Type B pancreatic cell (in vitro differentiated cells): ENCODE results near the gene ACSL1. TPM values are rescaled to one million over a fixed set of nuclear protein-coding genes. Genes with fewer than 3 reads are reported as not detected.

ENCODE experiments used
- DNase-seq: peaks from one replicate; pipeline ENCODE4 v3.0.0; 2021; ENCODE audit warnings: mixed read lengths; ENCODE audit not compliant: unreplicated experiment; ENCODE audit errors: extremely low spot score
- H3K27ac Mint-ChIP-seq: 2 replicates; pipeline ENCODE4 v1.8.0; 2021; ENCODE audit warnings: mild to moderate bottlenecking, mixed read lengths
- H3K27me3 Mint-ChIP-seq: 2 replicates; pipeline ENCODE4 v1.8.0; 2021; ENCODE audit warnings: mixed read lengths
- H3K36me3 Mint-ChIP-seq: 2 replicates; pipeline ENCODE4 v1.8.0; 2021; ENCODE audit warnings: mixed read lengths
- H3K4me1 Mint-ChIP-seq: one replicate; pipeline ENCODE4 v1.8.0; 2021; ENCODE audit warnings: mixed read lengths; ENCODE audit not compliant: unreplicated experiment
- H3K4me3 Mint-ChIP-seq: 2 replicates; pipeline ENCODE4 v1.8.0; 2021; ENCODE audit warnings: mild to moderate bottlenecking, mixed read lengths
- H3K9me3 Mint-ChIP-seq: 2 replicates; pipeline ENCODE4 v1.8.0; 2021; ENCODE audit warnings: mixed read lengths
- total RNA-seq: library from RNA; stranded (reverse); gene quantifications from 2 replicates; pipeline ENCODE4 v1.2.1, GENCODE V29; 2021; ENCODE audit warnings: low replicate concordance
- TF ChIP-seq, protein P1 (sequence below): fragments of 200-600 bp; sonication (generic); conservative IDR thresholded peaks from 2 replicates; pipeline ENCODE4 v1.5.0; 2021; ENCODE audit warnings: antibody characterized with exemption, mild to moderate bottlenecking

The ACSL1 gene
- total RNA-seq, 1 donor from 2014 or later: 89.0 TPM

- no peak for DNase-seq
- Mint-ChIP-seq H3K27ac (no peak overlapping the region), H3K4me3 (no peak overlapping the region), H3K4me1 (no peaks in the 10 kb centered on the region), H3K9me3 (peaks cover under 1% of the 10 kb centered on the region), H3K36me3 (no peaks in the 10 kb centered on the region), H3K27me3 (peaks cover 8% of the 10 kb centered on the region)
- TF ChIP-seq, protein P1, sequence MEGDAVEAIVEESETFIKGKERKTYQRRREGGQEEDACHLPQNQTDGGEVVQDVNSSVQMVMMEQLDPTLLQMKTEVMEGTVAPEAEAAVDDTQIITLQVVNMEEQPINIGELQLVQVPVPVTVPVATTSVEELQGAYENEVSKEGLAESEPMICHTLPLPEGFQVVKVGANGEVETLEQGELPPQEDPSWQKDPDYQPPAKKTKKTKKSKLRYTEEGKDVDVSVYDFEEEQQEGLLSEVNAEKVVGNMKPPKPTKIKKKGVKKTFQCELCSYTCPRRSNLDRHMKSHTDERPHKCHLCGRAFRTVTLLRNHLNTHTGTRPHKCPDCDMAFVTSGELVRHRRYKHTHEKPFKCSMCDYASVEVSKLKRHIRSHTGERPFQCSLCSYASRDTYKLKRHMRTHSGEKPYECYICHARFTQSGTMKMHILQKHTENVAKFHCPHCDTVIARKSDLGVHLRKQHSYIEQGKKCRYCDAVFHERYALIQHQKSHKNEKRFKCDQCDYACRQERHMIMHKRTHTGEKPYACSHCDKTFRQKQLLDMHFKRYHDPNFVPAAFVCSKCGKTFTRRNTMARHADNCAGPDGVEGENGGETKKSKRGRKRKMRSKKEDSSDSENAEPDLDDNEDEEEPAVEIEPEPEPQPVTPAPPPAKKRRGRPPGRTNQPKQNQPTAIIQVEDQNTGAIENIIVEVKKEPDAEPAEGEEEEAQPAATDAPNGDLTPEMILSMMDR: no peak
These were observed 23.4 kb upstream of the ACSL1 start for GRCh38 chr4:184849185-184849584.

DNA sequence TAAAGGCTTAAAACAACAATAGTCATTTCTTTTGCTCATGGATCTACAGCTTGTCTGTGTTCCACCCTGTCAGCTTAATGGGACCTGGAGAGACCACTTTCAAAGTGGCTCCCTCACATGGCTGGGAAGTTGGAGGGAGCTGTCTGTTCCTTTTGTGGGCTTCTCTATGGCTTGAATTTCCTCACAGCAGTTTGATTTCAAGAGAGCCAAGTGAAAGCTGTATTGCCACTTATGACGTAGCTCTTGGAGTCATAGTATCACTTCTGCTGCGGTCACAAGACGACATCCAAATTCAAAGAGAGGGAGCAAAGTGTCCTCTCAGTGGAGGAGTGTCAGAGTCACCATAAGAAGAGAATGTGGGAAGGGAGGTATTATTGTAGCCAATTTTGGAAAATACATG lies 22.7 kb upstream of the ACSL1 start:
- peaks cover 6% of the 10 kb centered on the region for H3K9me3 Mint-ChIP-seq
- no peak for DNase-seq
- no peaks in the 10 kb centered on the region for H3K4me1 Mint-ChIP-seq
- no peak overlapping the region for H3K27ac Mint-ChIP-seq
- no peaks in the 10 kb centered on the region for H3K36me3 Mint-ChIP-seq
- H3K27me3 Mint-ChIP-seq: peaks cover 8% of the 10 kb centered on the region
- TF ChIP-seq, protein P1: no peak
- H3K4me3 Mint-ChIP-seq: no peak overlapping the region

GRCh38 chr4:184846531-184846930 lies 20.8 kb upstream of the ACSL1 start:
- H3K27me3 Mint-ChIP-seq: peaks cover 12% of the 10 kb centered on the region
- no peak overlapping the region for H3K4me3 Mint-ChIP-seq
- no peaks in the 10 kb centered on the region for H3K4me1 Mint-ChIP-seq
- no peaks in the 10 kb centered on the region for H3K36me3 Mint-ChIP-seq
- no peak for DNase-seq
- H3K27ac Mint-ChIP-seq: no peak overlapping the region
- H3K9me3 Mint-ChIP-seq: peaks cover 6% of the 10 kb centered on the region
- TF ChIP-seq, protein P1: no peak

GRCh38 chr4:184845367-184846021 lies 19.7 kb upstream of the ACSL1 start:
- peaks cover 19% of the 10 kb centered on the region for H3K27me3 Mint-ChIP-seq
- TF ChIP-seq, protein P1: no peak
- H3K36me3 Mint-ChIP-seq: no peaks in the 10 kb centered on the region
- peak overlapping the region; percentile 86 for H3K27ac Mint-ChIP-seq
- DNase-seq: no peak
- H3K4me3 Mint-ChIP-seq: no peak overlapping the region
- no peaks in the 10 kb centered on the region for H3K4me1 Mint-ChIP-seq
- H3K9me3 Mint-ChIP-seq: peaks cover 6% of the 10 kb centered on the region

- Mint-ChIP-seq H3K9me3 (peaks cover 6% of the 10 kb centered on the region), H3K4me3 (no peak overlapping the region), H3K27ac (no peak overlapping the region), H3K36me3 (no peaks in the 10 kb centered on the region), H3K27me3 (peaks cover 16% of the 10 kb centered on the region), H3K4me1 (no peaks in the 10 kb centered on the region)
- DNase-seq: no peak
- TF ChIP-seq, protein P1: no peak
These were observed 19.0 kb upstream of the ACSL1 start for GRCh38 chr4:184844742-184845141.
